HG03571 (cell line): ENCODE data around the gene SIL1.
"Not testable (repeated sequence)": the region's sequence is repeated elsewhere in the genome, so short reads cannot be mapped to it uniquely, and the experiment has no call there.

ENCODE experiments used
- ATAC-seq: cut with Tn5 transposase; IDR thresholded peaks from one replicate; pipeline ENCODE4 v1.9.1; 2021; ENCODE audit not compliant: unreplicated experiment

Gene SIL1

DNA sequence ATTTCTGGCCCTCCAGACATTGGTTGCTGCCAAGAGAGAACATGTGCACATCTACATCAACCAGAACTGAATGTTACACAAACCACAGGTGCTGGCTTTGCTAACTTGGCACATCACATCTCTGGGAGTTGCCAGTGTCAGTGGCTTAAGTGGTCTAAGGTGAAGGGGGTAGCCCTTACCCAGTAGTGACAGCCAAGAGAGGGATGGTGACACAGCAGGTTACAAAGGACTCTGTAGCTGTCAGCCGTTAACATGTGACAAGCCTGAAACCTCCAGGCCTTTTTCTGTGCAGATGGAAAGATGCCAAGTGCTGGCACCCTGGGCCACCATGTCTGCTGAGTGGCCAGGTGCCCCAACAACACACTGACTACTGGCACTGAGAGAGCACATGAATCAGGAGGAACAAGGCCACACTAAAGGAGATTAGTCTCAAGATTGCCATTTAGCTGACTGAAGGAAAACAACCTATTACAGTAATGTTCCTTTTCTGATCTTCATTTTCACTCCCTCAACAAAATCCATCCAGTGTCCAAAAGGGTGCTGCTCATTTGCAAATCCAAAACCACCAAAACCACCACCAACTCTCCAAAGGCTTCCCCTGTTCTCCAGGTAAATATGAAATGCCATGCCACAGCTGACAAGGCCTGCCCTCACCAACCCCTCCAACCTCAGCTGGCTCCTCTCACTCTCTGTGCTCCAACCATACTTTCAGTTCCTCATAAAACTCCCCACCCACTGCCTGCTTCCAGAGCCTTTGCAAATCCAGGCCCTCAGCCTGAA is 20.2 kb downstream of the SIL1 start:
- ATAC-seq, result no peak

DNA sequence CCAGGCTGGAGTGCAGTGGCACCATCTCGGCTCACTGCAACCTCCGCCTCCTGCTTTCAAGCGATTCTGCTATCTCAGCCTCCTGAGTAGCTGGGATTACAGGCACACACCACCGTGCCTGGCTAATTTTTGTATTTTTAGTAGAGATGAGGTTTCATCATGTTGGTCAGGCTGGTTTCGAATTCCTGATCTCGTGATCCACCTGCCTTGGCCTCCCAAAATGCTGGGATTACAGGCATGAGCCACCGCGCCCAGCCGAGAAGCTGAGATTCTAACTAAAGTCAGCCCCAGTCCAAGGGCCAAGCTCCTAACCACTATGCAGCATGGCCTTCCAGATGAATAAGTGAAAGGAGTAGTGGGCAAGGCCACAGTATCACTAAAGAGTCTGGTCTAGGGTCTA is 20.9 kb downstream of the SIL1 start:
- ATAC-seq, result not testable (repeated sequence)

DNA sequence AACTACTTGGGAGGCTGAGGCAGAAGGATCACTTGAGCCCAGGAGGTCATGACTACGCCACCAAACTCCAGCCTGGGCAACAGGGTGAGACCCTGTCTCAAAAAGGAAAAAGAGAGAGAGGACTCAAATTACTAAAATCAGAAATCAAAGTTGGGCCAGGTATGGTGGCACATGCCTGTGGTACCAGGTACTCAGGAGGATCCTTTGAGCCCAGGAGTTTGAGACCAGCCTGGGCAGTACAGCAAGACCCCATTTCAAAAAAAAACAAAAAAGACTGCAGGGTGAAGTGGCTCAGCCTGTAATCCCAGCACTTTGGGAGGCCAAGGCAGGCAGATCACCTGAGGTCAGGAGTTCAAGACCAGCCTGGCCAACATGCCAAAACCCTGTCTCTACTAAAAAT is 23.8 kb downstream of the SIL1 start:
- ATAC-seq, result not testable (repeated sequence)

DNA sequence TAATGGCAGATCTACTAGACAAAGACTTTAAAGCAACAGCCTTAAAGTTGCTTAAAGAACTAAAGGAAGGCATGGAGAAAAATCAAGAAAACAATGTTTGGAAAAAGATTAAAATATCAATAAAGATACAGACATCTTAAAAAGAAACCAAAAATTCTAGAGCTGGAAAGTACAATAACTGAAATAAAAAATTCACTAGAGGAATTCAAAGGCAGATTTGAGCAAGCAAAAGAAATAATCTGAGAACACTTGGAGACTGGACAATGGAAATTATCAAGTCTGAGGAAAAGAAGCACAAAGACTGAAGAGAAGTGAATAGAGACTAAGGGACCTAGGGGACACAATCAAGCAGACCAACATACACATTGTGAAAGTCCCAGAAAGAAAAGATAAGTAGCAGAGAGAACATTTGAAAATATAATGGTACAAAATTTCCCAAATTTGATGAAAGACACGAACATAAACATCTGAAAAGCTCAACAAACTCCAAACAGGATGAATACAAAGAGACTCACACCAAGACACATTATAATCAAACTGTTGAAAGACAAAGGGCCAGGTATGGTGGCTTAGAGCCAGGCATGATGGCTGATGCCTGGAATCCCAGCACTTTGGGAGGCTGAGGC is 26.3 kb downstream of the SIL1 start:
- no peak for ATAC-seq

DNA sequence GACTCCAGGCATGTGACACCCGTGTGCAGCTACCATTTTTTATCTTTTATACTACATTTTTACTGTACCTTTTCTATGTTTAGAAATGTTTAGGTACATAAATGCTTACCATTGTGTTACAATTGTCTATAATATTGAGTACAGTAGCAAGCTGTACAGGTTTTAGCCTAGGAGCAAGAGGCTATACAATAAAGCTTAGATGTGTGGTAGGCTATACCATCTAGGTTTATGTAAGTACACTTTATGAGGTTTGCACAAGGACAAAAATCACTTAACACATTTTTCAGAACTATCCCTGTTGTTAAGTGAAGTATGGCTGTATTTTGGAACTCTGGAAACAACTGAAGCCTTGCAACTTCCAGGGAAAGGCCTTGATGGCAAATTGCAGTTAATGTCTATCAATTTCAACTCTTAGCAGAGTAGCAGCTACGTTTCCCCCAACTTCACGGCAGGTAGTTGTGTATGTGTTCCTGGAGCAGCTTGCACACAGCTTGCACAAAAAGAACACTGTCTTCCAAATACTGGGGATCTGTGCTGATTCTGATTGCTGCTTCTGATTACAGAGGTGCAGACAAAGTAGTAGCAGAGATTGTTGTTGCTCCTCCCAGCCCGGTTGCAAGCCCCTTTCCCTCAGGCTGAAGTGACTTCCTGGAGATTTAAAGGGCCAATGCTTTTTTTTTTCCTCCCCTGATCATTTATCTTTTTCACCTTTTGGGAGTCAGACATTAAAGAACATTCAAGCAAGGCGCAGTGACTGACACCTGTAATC is 30.0 kb downstream of the SIL1 start:
- no peak for ATAC-seq

DNA sequence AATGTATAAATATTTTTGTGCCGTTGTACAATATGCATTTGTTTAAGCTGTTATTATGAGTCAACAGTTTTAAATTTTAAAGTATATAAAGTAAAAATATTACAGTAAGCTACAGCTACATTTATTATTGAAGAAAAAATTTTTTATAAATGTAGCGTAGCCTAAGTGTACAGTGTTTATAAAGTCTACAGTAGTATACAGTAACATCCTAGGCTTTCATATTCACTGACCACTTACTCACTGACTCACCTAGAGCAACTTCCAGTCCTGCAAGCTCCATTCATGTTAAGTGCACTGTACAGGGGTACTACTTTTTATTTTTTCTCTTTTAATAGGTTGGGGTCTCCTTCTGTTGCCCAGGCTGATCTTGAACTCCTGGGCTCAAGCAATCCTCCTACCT is 30.6 kb downstream of the SIL1 start:
- ATAC-seq, result no peak

DNA sequence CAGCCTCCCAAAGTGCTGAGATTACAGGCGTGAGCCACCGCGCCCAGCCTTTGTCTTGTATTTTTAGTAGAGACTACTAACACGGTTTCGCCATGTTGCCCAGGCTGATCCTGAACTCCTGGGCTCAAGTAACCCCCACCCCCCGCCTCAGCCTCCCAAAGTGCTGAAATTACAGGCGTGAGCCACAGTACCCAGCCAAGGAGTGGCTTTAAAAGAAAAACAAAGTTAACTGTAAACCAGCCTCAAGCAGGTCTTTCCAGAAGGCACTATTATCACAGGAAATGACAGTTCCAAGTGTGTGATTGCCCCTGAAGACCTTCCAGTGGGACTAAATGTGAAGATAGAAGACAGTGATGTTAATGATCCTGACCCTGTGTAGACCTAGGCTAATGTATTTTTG is 31.1 kb downstream of the SIL1 start:
- ATAC-seq, result no peak

DNA sequence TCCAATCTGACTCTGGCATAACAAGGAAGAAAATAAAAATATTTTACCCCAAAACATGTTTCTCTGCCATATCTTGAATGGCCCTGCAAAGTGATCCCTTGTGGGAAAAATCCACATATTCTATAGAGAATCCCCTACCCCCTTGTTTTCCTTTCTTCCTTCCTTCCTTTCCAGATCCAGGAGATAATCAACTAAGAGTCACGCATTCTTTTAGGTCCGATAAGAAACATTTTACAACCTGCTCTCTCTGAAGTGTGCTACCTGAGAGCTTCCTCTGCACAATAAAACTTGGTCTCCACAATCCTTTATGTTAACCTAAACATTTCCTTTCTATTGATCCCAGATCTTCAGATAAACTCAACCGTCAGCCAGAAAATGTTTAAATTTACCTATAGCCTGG is 33.3 kb downstream of the SIL1 start:
- not testable (repeated sequence) for ATAC-seq

DNA sequence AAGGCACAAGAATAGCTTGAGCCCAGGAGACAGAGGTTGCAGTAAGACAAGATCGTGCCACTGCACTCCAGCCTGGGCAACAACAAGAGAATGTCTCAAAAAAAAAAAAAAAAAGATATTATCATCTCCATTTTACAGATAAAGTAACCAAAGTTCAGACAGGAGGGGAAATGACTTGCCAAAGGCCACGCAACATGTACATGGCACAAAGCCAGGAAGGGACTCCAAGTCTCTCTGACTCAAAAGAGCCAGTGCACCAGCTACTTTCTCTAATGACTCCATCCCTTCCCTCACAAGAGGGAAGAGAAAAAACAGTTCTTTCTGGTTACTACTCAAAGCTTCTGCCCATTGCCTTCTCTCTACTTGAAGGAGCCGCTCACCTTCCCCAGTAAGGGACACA is 34.1 kb downstream of the SIL1 start:
- no peak for ATAC-seq

DNA sequence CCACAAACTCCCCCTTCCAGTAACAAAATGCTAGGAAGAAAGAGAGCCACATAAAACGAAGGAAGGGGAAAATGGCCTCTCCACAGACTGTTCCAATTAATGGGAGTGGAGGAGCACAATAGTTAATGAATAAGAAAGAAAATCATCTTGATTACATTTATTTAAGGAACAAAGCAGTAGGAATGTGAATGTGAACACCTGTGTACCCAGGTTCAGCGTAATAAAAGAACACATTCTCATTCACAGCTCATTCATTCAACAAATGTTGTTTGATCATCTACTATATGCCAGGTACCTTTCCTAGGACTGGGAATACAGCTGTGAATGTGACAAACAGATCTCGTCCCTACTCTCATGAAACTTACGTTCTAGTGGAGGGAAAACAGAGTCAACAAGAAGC is 35.7 kb downstream of the SIL1 start:
- ATAC-seq, result no peak

DNA sequence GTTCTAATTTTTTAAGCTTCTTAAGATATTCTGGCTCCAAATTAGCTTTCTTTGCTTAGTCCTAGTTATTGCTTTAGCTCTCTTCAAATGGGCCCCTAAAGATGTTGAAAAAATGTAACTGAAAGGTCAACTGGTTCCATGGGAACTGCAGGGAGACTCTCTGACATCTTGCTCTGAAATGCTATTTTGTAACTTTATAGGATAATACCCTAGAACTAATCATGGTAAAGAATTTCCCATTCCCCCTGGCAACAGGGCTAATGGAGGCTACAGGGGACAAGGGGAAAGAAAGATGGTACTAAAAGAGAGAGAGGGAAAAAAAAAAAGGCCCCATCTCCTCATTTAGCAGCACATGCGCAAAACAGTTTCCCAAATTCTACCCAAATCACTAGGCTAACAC is 39.4 kb downstream of the SIL1 start:
- no peak for ATAC-seq

DNA sequence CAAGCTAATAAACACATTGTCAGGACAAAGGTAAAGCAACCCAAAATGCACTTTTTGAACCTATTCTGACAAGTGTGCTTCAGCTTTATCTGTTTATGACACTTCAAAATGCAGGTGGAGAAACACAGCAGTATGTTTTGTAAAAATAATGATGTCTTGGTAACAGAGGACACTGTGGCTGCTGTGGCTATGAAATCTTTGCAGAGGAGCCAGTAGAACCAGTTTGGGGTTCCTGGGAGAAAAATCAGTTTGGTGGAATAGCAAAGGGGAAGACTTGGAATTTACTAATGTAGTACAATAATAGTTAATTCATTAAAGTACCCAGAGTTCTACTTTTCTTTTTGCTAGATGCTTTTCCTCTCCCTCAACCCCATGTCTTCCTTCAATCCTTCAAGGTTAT is 40.6 kb downstream of the SIL1 start:
- no peak for ATAC-seq

DNA sequence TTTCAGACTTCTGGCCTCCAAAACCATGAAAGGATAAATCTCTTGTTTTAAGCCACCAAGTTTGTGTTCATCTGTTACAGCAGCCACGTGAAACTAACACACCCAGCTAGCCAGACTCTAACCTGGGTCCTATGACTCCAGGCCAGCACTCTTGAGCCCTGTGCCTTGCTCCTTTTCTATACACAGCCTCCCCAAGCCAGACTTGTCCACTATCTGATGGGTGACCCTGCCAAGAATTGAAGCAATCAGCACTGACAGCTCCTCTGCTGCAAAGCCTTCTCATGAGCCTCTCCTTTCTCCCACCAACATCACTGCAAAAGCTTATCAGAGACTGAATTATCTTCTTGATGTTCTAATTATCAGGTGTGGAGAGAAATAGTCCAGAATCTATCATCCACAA is 41.4 kb downstream of the SIL1 start:
- no peak for ATAC-seq

DNA sequence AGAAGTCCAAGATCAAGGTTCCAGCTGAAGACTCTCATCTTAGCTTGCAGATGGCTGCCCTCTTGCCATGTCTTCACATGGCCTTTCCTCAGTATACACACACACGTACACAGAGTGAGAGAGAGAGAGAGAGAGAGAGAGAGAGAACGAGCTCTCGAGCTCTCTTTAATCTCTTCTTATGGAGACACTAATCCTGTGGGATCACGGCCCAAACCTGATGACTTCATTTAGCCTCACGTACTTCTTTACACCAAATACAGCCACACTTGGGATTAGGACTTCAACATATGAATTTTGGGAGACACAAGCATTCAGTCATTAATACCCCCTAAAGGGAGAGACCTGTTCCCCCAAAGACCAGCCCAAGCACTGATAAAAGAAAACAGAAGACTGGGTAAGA is 42.8 kb downstream of the SIL1 start:
- ATAC-seq, result no peak

DNA sequence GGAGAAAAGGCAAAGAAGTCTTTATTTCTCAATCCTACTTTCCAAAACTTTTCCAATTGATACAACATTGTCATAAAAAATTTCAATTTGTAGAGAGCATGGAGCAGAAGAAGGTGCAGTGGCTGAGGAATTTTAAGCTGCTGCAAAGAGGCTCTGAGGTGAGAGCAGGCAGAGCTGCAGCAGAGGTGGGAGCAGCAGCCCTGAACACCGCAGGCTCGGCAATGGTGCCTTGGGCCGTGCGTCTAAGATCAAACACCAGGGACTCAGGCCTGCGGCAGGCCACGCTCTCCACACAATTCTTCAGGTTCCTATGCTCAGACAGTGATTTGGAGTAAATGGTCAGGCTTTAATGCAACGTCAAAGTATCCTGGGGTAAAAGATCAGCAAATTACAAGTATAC is 46.3 kb downstream of the SIL1 start:
- ATAC-seq, result no peak

DNA sequence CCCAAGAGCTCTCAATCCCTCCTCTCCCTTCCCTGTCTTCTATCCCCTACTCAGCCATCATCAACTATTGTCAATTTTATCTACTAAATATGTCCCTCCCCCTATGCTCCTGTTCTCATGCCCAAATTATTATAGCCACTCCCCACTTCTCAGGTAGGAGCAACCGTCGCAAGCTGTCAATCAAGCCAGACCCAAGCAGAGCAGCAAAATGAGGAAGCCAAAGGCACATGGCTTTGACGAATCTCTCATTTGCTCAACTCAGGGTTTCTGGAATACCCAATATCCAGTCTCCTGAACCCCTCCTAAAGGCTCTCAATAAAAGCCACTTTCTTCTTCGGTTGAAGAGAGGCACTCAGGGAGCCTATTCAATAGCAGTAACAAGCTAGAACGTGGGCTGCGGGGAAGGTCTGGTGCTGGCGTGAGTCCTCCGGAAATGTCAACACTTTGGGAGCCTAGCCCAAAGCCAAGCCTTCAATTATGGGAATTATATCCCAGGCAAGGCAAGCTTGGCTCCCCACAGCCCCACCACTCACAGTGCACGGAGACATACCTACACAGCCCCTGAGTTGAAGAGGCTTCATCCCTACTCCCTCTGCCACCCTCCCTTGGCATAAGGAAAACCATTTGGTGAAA is 47.7 kb downstream of the SIL1 start:
- no peak for ATAC-seq

DNA sequence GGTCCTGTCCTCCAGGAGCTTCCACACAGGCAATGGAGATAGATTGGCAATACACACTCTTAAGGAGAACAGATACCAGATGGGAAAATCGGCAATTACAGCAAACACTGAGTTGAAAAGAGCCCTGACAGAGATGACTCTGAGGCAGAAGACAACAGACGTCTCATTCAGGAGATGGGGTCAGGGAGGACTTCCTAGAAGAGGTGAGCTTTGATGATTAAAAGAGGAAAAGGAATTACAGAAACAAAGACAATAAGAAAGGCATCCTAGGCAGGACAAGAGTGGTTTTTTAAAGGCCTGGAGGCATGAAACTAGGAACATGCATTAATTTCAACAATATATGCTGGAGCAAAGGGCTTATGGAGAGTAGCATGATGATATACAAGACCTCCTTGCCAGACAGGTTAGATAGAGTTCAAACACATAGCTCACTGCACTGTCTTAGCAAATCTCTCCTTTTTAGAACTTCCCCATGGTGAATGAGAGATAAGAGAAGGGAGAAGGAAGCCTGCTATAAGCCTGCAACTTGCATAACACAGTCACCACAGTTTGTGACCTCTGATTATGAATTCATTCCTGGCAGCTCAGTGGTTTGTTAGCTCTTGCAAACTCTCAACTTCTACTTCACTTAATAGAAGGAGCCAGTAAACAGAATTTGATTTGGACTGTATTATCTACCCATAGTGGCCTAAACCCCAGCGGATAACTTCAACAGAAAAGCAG is 48.5 kb downstream of the SIL1 start:
- no peak for ATAC-seq

DNA sequence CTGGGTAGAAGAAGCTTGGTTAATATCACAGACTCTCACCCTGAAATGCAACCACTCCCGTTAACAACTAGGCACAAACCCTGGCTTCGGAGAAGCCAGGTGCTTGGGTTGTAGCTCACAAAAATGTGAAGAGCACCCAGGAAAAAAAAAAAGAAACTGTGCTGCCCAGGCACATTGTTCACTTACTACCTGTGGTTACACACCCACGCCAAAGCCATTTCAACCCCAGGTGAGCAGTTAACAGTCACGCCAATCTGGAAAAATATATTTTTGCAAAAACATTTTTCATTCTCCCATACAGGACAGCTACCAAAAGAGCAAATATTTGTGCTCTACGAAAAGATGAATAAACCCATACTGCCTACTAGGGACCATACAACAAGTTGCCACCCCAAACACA is 49.2 kb downstream of the SIL1 start:
- ATAC-seq, result no peak

DNA sequence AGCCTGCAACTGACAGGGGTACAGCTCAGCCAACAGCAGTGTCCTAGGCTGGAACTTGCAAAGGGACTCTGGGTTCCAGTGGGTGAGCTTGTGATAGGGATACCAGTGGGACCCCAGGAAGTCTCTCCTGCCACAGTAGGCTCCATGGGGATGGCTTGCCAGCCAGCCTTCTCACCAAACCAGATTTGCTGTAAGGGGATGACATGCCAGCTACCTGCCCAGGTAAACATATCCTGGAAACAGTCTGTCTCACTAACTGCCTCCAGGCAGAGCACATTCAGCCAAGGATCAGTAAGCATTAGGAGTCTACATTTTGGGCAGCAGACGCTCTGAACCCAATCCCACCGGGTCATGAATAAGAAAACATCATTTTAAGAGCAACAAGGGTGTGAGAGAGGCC is 49.9 kb downstream of the SIL1 start:
- no peak for ATAC-seq

DNA sequence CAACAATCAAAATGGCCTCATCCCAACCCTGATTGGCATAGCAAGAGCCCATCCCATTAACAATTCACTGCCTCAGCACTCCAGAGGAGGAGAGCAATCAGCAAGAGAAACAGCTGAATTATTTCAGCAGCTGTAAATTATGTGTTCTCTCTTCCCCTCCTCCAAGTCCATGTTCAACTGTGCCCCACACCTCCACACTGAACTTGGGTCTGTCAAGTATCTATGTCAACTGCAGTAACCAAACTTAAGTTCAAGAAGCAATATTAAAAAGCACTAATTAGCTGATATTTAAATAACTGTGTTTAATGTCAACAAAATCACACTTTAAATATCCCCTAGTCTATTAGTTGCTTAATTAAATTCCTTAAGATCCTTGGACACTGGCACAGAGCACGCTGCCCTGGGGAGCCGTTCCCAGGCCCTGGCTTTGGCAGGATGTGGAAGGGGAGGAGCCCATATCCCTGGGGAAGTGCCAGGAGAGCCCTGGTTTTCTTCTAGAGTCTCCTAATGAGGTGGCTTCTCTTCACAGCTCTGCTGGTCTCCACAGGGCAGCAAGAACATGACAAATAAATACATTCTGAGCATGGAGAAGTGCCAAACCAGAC is 50.6 kb downstream of the SIL1 start:
- ATAC-seq, result no peak
